ENCODE measurements around the gene KCNQ4. TPM values are rescaled to one million over a fixed set of nuclear protein-coding genes. Genes with fewer than 3 reads are reported as not detected.

Gene KCNQ4
- total RNA-seq, 1 experiment from 2014 or later: 0.81 TPM

DNA sequence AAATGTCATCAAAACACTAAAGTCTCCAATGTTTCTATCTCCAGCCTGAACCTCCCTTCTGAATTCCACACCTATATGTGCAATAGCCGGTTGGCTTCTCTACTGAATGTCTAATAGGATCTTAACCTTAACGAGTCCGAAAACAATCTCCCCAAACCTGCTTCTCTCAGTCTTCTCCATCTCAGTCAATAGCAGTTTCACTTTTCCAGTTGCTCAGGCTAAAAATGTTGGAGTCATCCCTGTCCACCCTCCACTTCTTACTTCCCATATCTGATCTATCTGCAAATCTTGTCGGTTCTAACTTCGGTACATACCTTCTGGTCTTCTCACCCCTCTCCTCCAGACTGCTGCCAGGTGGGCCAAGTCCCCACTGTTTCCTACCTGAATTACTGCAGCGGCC lies 104.1 kb downstream of the KCNQ4 start:
- Histone ChIP-seq H3K4me2 (no peak overlapping the region), H3K27me3 (ENCODE audit: insufficient read depth, low read depth) (no peaks in the 10 kb centered on the region), H3K9me3 (ENCODE audit: insufficient read depth, low read depth) (no peaks in the 10 kb centered on the region), H2AFZ (no peak overlapping the region), H3K4me1 (replicated peaks; ENCODE audit: insufficient read depth) (peaks cover 26% of the 10 kb centered on the region), H3K9me2 (ENCODE audit: insufficient read depth) (no peaks in the 10 kb centered on the region), H3K27ac (no peak overlapping the region), H3K79me2 (ENCODE audit: low read depth) (no peaks in the 10 kb centered on the region), H3K4me3 (no peak overlapping the region), H3F3A (ENCODE audit: insufficient read depth, low read depth) (peaks cover 9% of the 10 kb centered on the region), H3K36me3 (ENCODE audit: low read depth) (no peaks in the 10 kb centered on the region), H4K20me1 (ENCODE audit: insufficient read depth) (no peaks in the 10 kb centered on the region)
- DNase-seq: no peak
- ChIA-PET CTCF (interaction anchor here (0.5 kb wide), 2 partner anchors 65 to 567 kb away, joined by 3 to 4 read pairs; no protein-coding TSS in a partner anchor), POLR2A (ENCODE audit: unreplicated experiment) (no interaction called here)
- BruUV-seq (replicated peaks): no TSS peak
- TF ChIP-seq, protein P1, sequence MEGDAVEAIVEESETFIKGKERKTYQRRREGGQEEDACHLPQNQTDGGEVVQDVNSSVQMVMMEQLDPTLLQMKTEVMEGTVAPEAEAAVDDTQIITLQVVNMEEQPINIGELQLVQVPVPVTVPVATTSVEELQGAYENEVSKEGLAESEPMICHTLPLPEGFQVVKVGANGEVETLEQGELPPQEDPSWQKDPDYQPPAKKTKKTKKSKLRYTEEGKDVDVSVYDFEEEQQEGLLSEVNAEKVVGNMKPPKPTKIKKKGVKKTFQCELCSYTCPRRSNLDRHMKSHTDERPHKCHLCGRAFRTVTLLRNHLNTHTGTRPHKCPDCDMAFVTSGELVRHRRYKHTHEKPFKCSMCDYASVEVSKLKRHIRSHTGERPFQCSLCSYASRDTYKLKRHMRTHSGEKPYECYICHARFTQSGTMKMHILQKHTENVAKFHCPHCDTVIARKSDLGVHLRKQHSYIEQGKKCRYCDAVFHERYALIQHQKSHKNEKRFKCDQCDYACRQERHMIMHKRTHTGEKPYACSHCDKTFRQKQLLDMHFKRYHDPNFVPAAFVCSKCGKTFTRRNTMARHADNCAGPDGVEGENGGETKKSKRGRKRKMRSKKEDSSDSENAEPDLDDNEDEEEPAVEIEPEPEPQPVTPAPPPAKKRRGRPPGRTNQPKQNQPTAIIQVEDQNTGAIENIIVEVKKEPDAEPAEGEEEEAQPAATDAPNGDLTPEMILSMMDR (conservative IDR thresholded peaks at IDR 0.05): no peak
- no peak for TF ChIP-seq EZH2 (IDR thresholded peaks at IDR 0.05; ENCODE audit: low read depth)
- intact Hi-C loops (cut with micrococcal nuclease; ENCODE audit: unreplicated experiment): no loop called here

Small RNAs within 50 kb of the gene (microRNA-seq; reads per million reads assigned to microRNA genes)
- gene MIR30C1 (ENCODE audit: borderline number of aligned reads, borderline replicate concordance) (152 reads per million, percentile 55 among the genes with 10 or more reads in this experiment), gene MIR30E (ENCODE audit: borderline number of aligned reads, borderline replicate concordance) (13,707 reads per million, percentile 94 among the genes with 10 or more reads in this experiment)

Other genes with a start within 250 kb of the KCNQ4 start
- gene RIMS3, start 118.1 kb upstream of the KCNQ4 start, total RNA-seq (2021): 12.9 and 14.0 TPM in 2 replicates
- 79.4 and 91.1 TPM in 2 replicates for gene NFYC, start 92.1 kb upstream of the KCNQ4 start, total RNA-seq (2021)
- gene CITED4, start 78.6 kb downstream of the KCNQ4 start, total RNA-seq (2021): 67.5 and 98.2 TPM in 2 replicates
- gene CTPS1, start 195.9 kb downstream of the KCNQ4 start, total RNA-seq (2021): 80.5 and 91.9 TPM in 2 replicates
- 0.35 and 0.41 TPM in 2 replicates for gene SLFNL1, start 237.9 kb downstream of the KCNQ4 start, total RNA-seq (2021)

Data from PC-9 (cell line).